Osteoblast (primary cell): Measurements from ENCODE around the gene EPHA7. TPM values are rescaled to one million over a fixed set of nuclear protein-coding genes. Genes with fewer than 3 reads are reported as not detected.

Experiments used
- DNase-seq: peaks from one replicate; pipeline ENCODE4 v3.0.0; 2011; ENCODE audit warnings: low spot score, mixed read lengths; ENCODE audit not compliant: insufficient read length; ENCODE audit errors: missing footprints
- H2AFZ ChIP-seq: 2 replicates; pipeline ENCODE4 v1.6.0; 2011; ENCODE audit warnings: mild to moderate bottlenecking, low read length
- H3K27ac ChIP-seq: 2 replicates; pipeline ENCODE4 v1.5.1; 2011; ENCODE audit warnings: mild to moderate bottlenecking, low read depth, low read length, moderate library complexity
- H3K27me3 ChIP-seq: 2 replicates; pipeline ENCODE4 v1.6.0; 2012; ENCODE audit warnings: mild to moderate bottlenecking, control low read depth, inconsistent platforms, low read length, moderate library complexity; ENCODE audit not compliant: insufficient read depth
- H3K36me3 ChIP-seq: 2 replicates; pipeline ENCODE4 v1.5.1; 2011; ENCODE audit warnings: mild to moderate bottlenecking, low read length, control low read depth, moderate library complexity; ENCODE audit not compliant: insufficient read depth
- H3K4me1 ChIP-seq: 2 replicates; pipeline ENCODE4 v1.5.1; 2011; ENCODE audit warnings: mild to moderate bottlenecking, low read length, control low read depth, moderate library complexity; ENCODE audit not compliant: insufficient read depth
- H3K4me2 ChIP-seq: 2 replicates; pipeline ENCODE4 v1.6.0; 2011; ENCODE audit warnings: mild to moderate bottlenecking, low read length; ENCODE audit not compliant: insufficient read depth
- H3K4me3 ChIP-seq: fragments of 200-600 bp; sonication (generic); 3 replicates; pipeline ENCODE4 v1.5.1; 2012; ENCODE audit warnings: mild to moderate bottlenecking, low read length, inconsistent platforms; ENCODE audit not compliant: insufficient read depth
- H3K79me2 ChIP-seq: 2 replicates; pipeline ENCODE4 v1.6.0; 2012; ENCODE audit warnings: mild to moderate bottlenecking, low read length, control low read depth, inconsistent platforms; ENCODE audit not compliant: insufficient read depth
- H3K9me3 ChIP-seq: 2 replicates; pipeline ENCODE4 v1.5.1; 2011; ENCODE audit warnings: low read depth, low read length, control low read depth
- H4K20me1 ChIP-seq: 2 replicates; pipeline ENCODE4 v1.6.0; 2012; ENCODE audit warnings: mild to moderate bottlenecking, low read length, control low read depth; ENCODE audit not compliant: insufficient read depth
- total RNA-seq: library from RNA; depleted of rRNA; stranded (reverse); fragments of >200 nt; gene quantifications from 2 replicates; pipeline ENCODE4 v1.2.3, GENCODE V29; 2012
- TF ChIP-seq, protein P1 (sequence below): IDR thresholded peaks from 2 replicates; pipeline ENCODE4 v1.5.1; 2011; ENCODE audit warnings: mild to moderate bottlenecking, low read depth, low read length, moderate library complexity; ENCODE audit errors: extremely low read depth

Gene EPHA7
- total RNA-seq, 1 donor = not detected

DNA sequence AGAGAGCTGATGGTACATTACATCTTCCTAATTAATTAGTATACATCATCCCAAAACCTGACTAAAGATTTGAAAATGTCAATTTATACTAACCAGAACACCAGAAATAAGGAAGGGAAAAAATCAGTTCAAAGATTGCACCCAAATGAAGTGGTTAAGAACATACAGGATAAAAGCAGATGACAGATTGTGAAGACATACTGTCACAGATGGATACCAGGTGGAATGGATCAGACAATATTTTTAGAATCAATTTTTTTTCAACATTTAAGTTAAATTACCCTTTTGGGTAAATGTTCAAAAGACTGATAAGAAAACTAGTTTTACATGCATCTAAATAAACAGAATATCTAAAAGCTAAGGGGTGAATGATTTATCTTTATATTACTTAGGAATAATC, 47.6 kb downstream of the EPHA7 start:
- Histone ChIP-seq H3K9me3 (peaks cover 4% of the 10 kb centered on the region), H3K27ac (no peak overlapping the region), H3K36me3 (no peaks in the 10 kb centered on the region), H4K20me1 (no peaks in the 10 kb centered on the region), H3K4me2 (no peak overlapping the region), H3K4me3 (no peak overlapping the region), H3K79me2 (no peaks in the 10 kb centered on the region), H3K4me1 (no peaks in the 10 kb centered on the region), H3K27me3 (no peaks in the 10 kb centered on the region), H2AFZ (no peak overlapping the region)
- no peak for DNase-seq
- TF ChIP-seq, protein P1, sequence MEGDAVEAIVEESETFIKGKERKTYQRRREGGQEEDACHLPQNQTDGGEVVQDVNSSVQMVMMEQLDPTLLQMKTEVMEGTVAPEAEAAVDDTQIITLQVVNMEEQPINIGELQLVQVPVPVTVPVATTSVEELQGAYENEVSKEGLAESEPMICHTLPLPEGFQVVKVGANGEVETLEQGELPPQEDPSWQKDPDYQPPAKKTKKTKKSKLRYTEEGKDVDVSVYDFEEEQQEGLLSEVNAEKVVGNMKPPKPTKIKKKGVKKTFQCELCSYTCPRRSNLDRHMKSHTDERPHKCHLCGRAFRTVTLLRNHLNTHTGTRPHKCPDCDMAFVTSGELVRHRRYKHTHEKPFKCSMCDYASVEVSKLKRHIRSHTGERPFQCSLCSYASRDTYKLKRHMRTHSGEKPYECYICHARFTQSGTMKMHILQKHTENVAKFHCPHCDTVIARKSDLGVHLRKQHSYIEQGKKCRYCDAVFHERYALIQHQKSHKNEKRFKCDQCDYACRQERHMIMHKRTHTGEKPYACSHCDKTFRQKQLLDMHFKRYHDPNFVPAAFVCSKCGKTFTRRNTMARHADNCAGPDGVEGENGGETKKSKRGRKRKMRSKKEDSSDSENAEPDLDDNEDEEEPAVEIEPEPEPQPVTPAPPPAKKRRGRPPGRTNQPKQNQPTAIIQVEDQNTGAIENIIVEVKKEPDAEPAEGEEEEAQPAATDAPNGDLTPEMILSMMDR = no peak

DNA sequence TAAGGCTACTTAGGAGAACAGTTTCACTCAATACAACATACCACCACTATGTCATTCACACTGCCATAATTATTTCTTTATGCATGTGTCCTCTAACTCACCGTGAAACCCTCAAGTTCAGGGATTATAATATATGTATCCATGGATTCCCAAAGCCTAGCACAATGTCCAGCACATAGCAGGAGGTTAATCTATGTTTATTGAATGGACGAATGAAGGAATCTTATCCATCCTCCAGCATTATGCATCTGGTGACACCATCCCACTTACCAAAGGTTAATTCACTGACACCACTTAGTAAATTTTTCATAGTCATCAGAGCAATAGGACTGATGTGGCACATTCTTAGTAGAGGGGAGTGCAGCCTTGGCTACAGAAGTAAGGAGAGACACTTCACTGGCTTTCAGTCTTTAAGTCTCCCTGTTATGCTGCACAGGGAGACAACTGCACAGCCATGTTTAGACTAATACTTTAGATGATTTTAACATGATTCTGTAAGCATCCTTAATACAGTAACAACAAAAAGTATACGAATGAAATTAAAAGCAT, 49.7 kb downstream of the EPHA7 start:
- Histone ChIP-seq H2AFZ (no peak overlapping the region), H3K9me3 (peaks cover 3% of the 10 kb centered on the region), H3K79me2 (no peaks in the 10 kb centered on the region), H4K20me1 (no peaks in the 10 kb centered on the region), H3K4me2 (no peak overlapping the region), H3K4me1 (no peaks in the 10 kb centered on the region), H3K36me3 (no peaks in the 10 kb centered on the region), H3K27me3 (no peaks in the 10 kb centered on the region), H3K4me3 (no peak overlapping the region), H3K27ac (no peak overlapping the region)
- TF ChIP-seq, protein P1 = no peak
- no peak for DNase-seq

DNA sequence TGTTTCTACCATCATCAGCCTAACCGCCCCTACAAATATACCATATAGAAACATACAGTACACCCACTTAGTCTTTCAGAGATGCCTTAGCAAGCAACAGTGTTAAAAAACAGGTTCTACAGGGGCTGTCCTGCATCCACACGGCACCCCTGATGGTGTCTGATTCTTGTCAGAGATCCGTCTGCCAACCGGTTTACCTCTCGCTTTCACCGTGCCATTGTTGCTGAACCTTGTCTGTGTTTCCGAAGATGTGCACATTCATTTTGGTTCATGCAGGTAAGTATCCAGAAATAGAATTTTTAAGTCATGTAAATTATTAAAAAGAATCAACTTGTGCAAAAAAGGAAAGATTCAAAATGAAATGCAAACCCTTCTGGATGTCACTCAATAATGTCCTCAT, 52.9 kb downstream of the EPHA7 start:
- Histone ChIP-seq H3K27ac (no peak overlapping the region), H3K4me1 (no peaks in the 10 kb centered on the region), H3K4me3 (no peak overlapping the region), H3K36me3 (no peaks in the 10 kb centered on the region), H3K27me3 (no peaks in the 10 kb centered on the region), H4K20me1 (no peaks in the 10 kb centered on the region), H3K4me2 (no peak overlapping the region), H3K79me2 (no peaks in the 10 kb centered on the region), H3K9me3 (no peaks in the 10 kb centered on the region), H2AFZ (no peak overlapping the region)
- TF ChIP-seq, protein P1 = no peak
- DNase-seq = no peak

DNA sequence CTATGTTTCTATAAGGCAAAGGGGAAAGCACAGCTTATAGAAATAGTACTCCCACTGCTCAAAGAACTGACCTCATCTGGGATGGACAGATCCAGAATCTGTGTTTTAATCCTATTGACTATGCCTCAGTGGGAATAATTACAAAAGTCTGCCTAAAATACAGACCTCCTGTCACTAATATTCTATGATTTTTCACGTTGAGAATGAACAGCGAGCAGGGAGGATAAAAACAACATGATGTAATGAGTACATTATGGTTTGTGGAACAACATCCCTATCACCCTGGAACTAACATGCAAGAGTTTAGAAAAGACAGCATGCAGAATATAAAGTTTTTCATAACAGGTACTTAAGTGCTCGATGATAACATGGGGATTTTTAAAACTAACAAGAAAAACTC, 53.9 kb downstream of the EPHA7 start:
- no peaks in the 10 kb centered on the region for H3K9me3 ChIP-seq
- H4K20me1 ChIP-seq = no peaks in the 10 kb centered on the region
- no peak overlapping the region for H2AFZ ChIP-seq
- TF ChIP-seq, protein P1 = no peak
- no peaks in the 10 kb centered on the region for H3K4me1 ChIP-seq
- H3K27ac ChIP-seq = no peak overlapping the region
- no peak overlapping the region for H3K4me2 ChIP-seq
- no peak overlapping the region for H3K4me3 ChIP-seq
- no peaks in the 10 kb centered on the region for H3K79me2 ChIP-seq
- no peak for DNase-seq
- no peaks in the 10 kb centered on the region for H3K27me3 ChIP-seq
- H3K36me3 ChIP-seq = no peaks in the 10 kb centered on the region
